ENCODE data around the gene OPCML.

DNA sequence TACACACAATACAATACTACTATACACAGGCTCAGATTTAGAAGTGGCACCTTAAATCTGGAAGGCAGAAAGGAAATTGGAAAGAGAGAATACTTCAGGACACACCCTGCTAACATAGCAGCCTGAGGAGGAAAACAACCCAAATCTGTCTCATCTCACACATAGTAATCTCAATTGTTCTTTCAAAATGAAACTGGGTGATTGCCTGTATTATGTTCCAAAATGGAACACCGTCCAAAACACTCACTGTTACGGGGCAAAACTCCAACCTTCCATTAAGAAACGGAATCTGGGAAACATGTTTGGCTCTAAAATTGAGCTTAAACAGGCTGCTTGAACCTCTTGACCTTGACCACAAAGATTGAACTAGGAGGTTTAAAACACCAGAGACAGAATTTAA, 572.6 kb downstream of the OPCML start:
- TF ChIP-seq POLR2AphosphoS5 (IDR thresholded peaks at IDR 0.05) = no peak
- TF ChIP-seq, protein P1, sequence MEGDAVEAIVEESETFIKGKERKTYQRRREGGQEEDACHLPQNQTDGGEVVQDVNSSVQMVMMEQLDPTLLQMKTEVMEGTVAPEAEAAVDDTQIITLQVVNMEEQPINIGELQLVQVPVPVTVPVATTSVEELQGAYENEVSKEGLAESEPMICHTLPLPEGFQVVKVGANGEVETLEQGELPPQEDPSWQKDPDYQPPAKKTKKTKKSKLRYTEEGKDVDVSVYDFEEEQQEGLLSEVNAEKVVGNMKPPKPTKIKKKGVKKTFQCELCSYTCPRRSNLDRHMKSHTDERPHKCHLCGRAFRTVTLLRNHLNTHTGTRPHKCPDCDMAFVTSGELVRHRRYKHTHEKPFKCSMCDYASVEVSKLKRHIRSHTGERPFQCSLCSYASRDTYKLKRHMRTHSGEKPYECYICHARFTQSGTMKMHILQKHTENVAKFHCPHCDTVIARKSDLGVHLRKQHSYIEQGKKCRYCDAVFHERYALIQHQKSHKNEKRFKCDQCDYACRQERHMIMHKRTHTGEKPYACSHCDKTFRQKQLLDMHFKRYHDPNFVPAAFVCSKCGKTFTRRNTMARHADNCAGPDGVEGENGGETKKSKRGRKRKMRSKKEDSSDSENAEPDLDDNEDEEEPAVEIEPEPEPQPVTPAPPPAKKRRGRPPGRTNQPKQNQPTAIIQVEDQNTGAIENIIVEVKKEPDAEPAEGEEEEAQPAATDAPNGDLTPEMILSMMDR (IDR thresholded peaks at IDR 0.05) = no peak

All from prostate gland (tissue), 2 donors.